Fibroblast of skin of left quadriceps (primary cell): ENCODE measurements around the gene CNRIP1.
A peak's percentile ranks its signal among the peaks of the same experiment; 100 is the strongest.
"Not testable (repeated sequence)": the region's sequence is repeated elsewhere in the genome, so short reads cannot be mapped to it uniquely, and the experiment has no call there.

Experiments
- DNase-seq, 2 experiments: peaks; one replicate each; pipeline ENCODE4 v3.0.0-alpha.2; 2013; ENCODE audit warnings: low read depth in 2 of 2

The CNRIP1 gene

GRCh38 chr2:68319398-68320117 is at the start of gene CNRIP1:
Gene CNRIP1, minus strand, starts transcription at chr2:68319949. Its CDS starts 549 bp downstream, at chr2:68319400.
- DNase-seq = peak; percentile 45 to 54

- DNase-seq = no peak
These were observed 49.6 kb upstream of the CNRIP1 start for GRCh38 chr2:68369337-68369734.

GRCh38 chr2:68368654-68369336 is 49.0 kb upstream of the CNRIP1 start:
- peak; percentile 16 to 17 for DNase-seq

GRCh38 chr2:68367953-68368653 is 48.4 kb upstream of the CNRIP1 start:
- no peak for DNase-seq

GRCh38 chr2:68366083-68366560 is 46.4 kb upstream of the CNRIP1 start:
- no peak for DNase-seq

GRCh38 chr2:68365087-68365486 is 45.3 kb upstream of the CNRIP1 start, which contains the start of gene PLEK:
Gene PLEK, plus strand, starts transcription at chr2:68365282. Its CDS starts 70 bp downstream, at chr2:68365352.
- DNase-seq = no peak

GRCh38 chr2:68363721-68364120 is 44.0 kb upstream of the CNRIP1 start:
- DNase-seq = no peak

- DNase-seq = no peak
These were observed 43.0 kb upstream of the CNRIP1 start for GRCh38 chr2:68362749-68363148.

GRCh38 chr2:68362069-68362468 is 42.3 kb upstream of the CNRIP1 start:
- no peak for DNase-seq

- DNase-seq = no peak
These were observed 40.1 kb upstream of the CNRIP1 start for GRCh38 chr2:68359889-68360288.

GRCh38 chr2:68357605-68358337 is 38.0 kb upstream of the CNRIP1 start:
- no peak for DNase-seq

- no peak for DNase-seq
These were observed 37.0 kb upstream of the CNRIP1 start for GRCh38 chr2:68356599-68357239.

GRCh38 chr2:68352651-68353391 is 33.1 kb upstream of the CNRIP1 start:
- no peak for DNase-seq

GRCh38 chr2:68351997-68352396 is 32.2 kb upstream of the CNRIP1 start:
- no peak for DNase-seq

- DNase-seq = not testable (repeated sequence)
These were observed 29.3 kb upstream of the CNRIP1 start for GRCh38 chr2:68349091-68349490.

GRCh38 chr2:68345129-68345875 is 25.6 kb upstream of the CNRIP1 start:
- no peak for DNase-seq

GRCh38 chr2:68344031-68344430 is 24.3 kb upstream of the CNRIP1 start:
- no peak for DNase-seq

- DNase-seq = no peak
These were observed 22.7 kb upstream of the CNRIP1 start for GRCh38 chr2:68342470-68342869.

GRCh38 chr2:68341583-68341982 is 21.8 kb upstream of the CNRIP1 start:
- no peak for DNase-seq

GRCh38 chr2:68341062-68341329 is 21.2 kb upstream of the CNRIP1 start:
- no peak for DNase-seq
